Measurements from ENCODE around the gene AKAP8L. TPM values are rescaled to one million over a fixed set of nuclear protein-coding genes. Genes with fewer than 3 reads are reported as not detected.

The AKAP8L gene
- total and polyA plus RNA-seq, 4 experiments from 2014 or later = 31.4 to 182 (median 119) TPM

- H3K36me3 Mint-ChIP-seq = peaks cover 19 to 24% of the 10 kb centered on the region in 2 donors
- H3K4me1 Mint-ChIP-seq = peaks cover 8 to 27% (median 20%) of the 10 kb centered on the region in 4 donors
- CTCF ChIA-PET (ENCODE audit: partially characterized antibody) = interaction anchor here (4.2 kb wide), 1 partner anchor 30 kb away, joined by 17 read pairs; the partner anchor contains the start of gene AKAP8L
- DNase-seq = no peak
- H3K4me3 Mint-ChIP-seq = peak overlapping the region; percentile 60 to 80 (median 78)
- H3K27me3 ChIP-seq (ENCODE audit: insufficient read depth, low read length) = no peaks in the 10 kb centered on the region
- H3K36me3 ChIP-seq (ENCODE audit: insufficient read depth, low read length) = peaks cover 13% of the 10 kb centered on the region
- H3K9me3 ChIP-seq (ENCODE audit: control insufficient read depth in 1 of 2, low read length in 2 of 2) = no peaks in the 10 kb centered on the region
- H3K4me1 ChIP-seq (ENCODE audit: insufficient read depth, low read length) = peaks cover 20% of the 10 kb centered on the region
- POLR2A ChIA-PET (ENCODE audit: partially characterized antibody) = interaction anchor here (0.6 to 9.0 kb wide), 10 partner anchors 16 to 107 kb away, joined by 3 to 180 read pairs (median 12); partner anchors contain the start of genes AKAP8, AKAP8L and RASAL3
- intact Hi-C loops (cut with micrococcal nuclease) = no loop called here
- no peaks in the 10 kb centered on the region for H3K27me3 Mint-ChIP-seq
- peaks cover 0 to 2% (median 0%) of the 10 kb centered on the region in 8 donors for H3K9me3 Mint-ChIP-seq
- H3K27ac Mint-ChIP-seq = peak overlapping the region; percentile 56 to 90 (median 85)
- peak overlapping the region; percentile 41 for H3K27ac ChIP-seq (ENCODE audit: low read depth, low read length)
- peak overlapping the region in 1 of 2 donors; percentile 63 for H3K4me3 ChIP-seq (ENCODE audit: low read length in 2 of 2)
These were observed 30.2 kb upstream of the AKAP8L start for GRCh38 chr19:15448778-15449619.

GRCh38 chr19:15448044-15448777 lies 29.4 kb upstream of the AKAP8L start:
- intact Hi-C loops (cut with micrococcal nuclease) = no loop called here
- Histone ChIP-seq H3K36me3 (ENCODE audit: insufficient read depth, low read length) (peaks cover 5% of the 10 kb centered on the region), H3K4me1 (ENCODE audit: insufficient read depth, low read length) (peaks cover 16% of the 10 kb centered on the region), H3K27ac (ENCODE audit: low read depth, low read length) (no peak overlapping the region), H3K27me3 (ENCODE audit: insufficient read depth, low read length) (no peaks in the 10 kb centered on the region), H3K9me3 (ENCODE audit: control insufficient read depth in 1 of 2, low read length in 2 of 2) (no peaks in the 10 kb centered on the region), H3K4me3 (ENCODE audit: low read length in 2 of 2) (no peak overlapping the region)
- H3K4me3 Mint-ChIP-seq = peak overlapping the region; percentile 60 to 80 (median 78)
- peaks cover 12 to 16% of the 10 kb centered on the region in 2 donors for H3K36me3 Mint-ChIP-seq
- CTCF ChIA-PET (ENCODE audit: partially characterized antibody) = interaction anchor here (4.2 kb wide), 1 partner anchor 29 kb away, joined by 17 read pairs; the partner anchor contains the start of gene AKAP8L
- POLR2A ChIA-PET (ENCODE audit: partially characterized antibody) = interaction anchor here (0.6 to 9.0 kb wide), 7 partner anchors 10 to 69 kb away, joined by 3 to 180 read pairs (median 3); partner anchors contain the start of gene RASAL3
- peaks cover 0 to 2% (median 0%) of the 10 kb centered on the region in 8 donors for H3K9me3 Mint-ChIP-seq
- H3K27me3 Mint-ChIP-seq = no peaks in the 10 kb centered on the region
- peak overlapping the region; percentile 56 to 90 (median 85) for H3K27ac Mint-ChIP-seq
- peaks cover 9 to 21% (median 19%) of the 10 kb centered on the region in 4 donors for H3K4me1 Mint-ChIP-seq
- no peak for DNase-seq

- Histone ChIP-seq H3K9me3 (ENCODE audit: control insufficient read depth in 1 of 2, low read length in 2 of 2) (no peaks in the 10 kb centered on the region), H3K4me3 (ENCODE audit: low read length in 2 of 2) (no peak overlapping the region), H3K36me3 (ENCODE audit: insufficient read depth, low read length) (no peaks in the 10 kb centered on the region), H3K4me1 (ENCODE audit: insufficient read depth, low read length) (peaks cover 16% of the 10 kb centered on the region), H3K27ac (ENCODE audit: low read depth, low read length) (no peak overlapping the region), H3K27me3 (ENCODE audit: insufficient read depth, low read length) (no peaks in the 10 kb centered on the region)
- POLR2A ChIA-PET (ENCODE audit: partially characterized antibody) = interaction anchor here (1.2 to 9.0 kb wide), 3 partner anchors 11 to 18 kb away, joined by 3 to 180 read pairs (median 8); partner anchors contain the start of gene RASAL3
- intact Hi-C loops (cut with micrococcal nuclease) = no loop called here
- no peak for DNase-seq
- H3K9me3 Mint-ChIP-seq = peaks cover 0 to 2% (median 0%) of the 10 kb centered on the region in 8 donors
- peak overlapping the region in 5 of 7 donors; percentile 44 to 89 (median 85) for H3K27ac Mint-ChIP-seq
- peaks cover 9 to 21% (median 19%) of the 10 kb centered on the region in 4 donors for H3K4me1 Mint-ChIP-seq
- H3K27me3 Mint-ChIP-seq = no peaks in the 10 kb centered on the region
- peaks cover 11 to 14% of the 10 kb centered on the region in 2 donors for H3K36me3 Mint-ChIP-seq
- H3K4me3 Mint-ChIP-seq = peak overlapping the region in 3 of 8 donors; percentile 21 to 49 (median 29)
- CTCF ChIA-PET (ENCODE audit: partially characterized antibody) = interaction anchor here (1.0 to 4.2 kb wide), 2 partner anchors 11 to 28 kb away, joined by 3 to 17 read pairs; partner anchors contain the start of gene AKAP8L
These were observed 28.3 kb upstream of the AKAP8L start for GRCh38 chr19:15447057-15447456.

GRCh38 chr19:15445807-15446376 lies 27.1 kb upstream of the AKAP8L start:
- ChIA-PET POLR2A (ENCODE audit: partially characterized antibody) (no interaction called here), CTCF (ENCODE audit: partially characterized antibody) (no interaction called here)
- Mint-ChIP-seq H3K27ac (peak overlapping the region in 2 of 7 donors; percentile 3 to 16), H3K36me3 (peaks cover 4 to 6% of the 10 kb centered on the region in 2 donors), H3K4me3 (no peak overlapping the region), H3K9me3 (peaks cover 0 to 2% (median 0%) of the 10 kb centered on the region in 8 donors), H3K4me1 (peaks cover 9 to 14% (median 14%) of the 10 kb centered on the region in 4 donors), H3K27me3 (no peaks in the 10 kb centered on the region)
- DNase-seq = no peak
- Histone ChIP-seq H3K27ac (ENCODE audit: low read depth, low read length) (no peak overlapping the region), H3K4me3 (ENCODE audit: low read length in 2 of 2) (no peak overlapping the region), H3K36me3 (ENCODE audit: insufficient read depth, low read length) (no peaks in the 10 kb centered on the region), H3K9me3 (ENCODE audit: control insufficient read depth in 1 of 2, low read length in 2 of 2) (no peaks in the 10 kb centered on the region), H3K4me1 (ENCODE audit: insufficient read depth, low read length) (peaks cover 13% of the 10 kb centered on the region), H3K27me3 (ENCODE audit: insufficient read depth, low read length) (no peaks in the 10 kb centered on the region)
- intact Hi-C loops (cut with micrococcal nuclease) = no loop called here

- H3K27me3 ChIP-seq (ENCODE audit: insufficient read depth, low read length) = no peaks in the 10 kb centered on the region
- Mint-ChIP-seq H3K9me3 (peaks cover 0 to under 1% (median 0%) of the 10 kb centered on the region in 8 donors), H3K4me3 (no peak overlapping the region), H3K36me3 (peaks cover under 1 to 4% of the 10 kb centered on the region in 2 donors), H3K27me3 (no peaks in the 10 kb centered on the region), H3K27ac (peak overlapping the region in 1 of 7 donors; percentile 16), H3K4me1 (peaks cover 4 to 10% (median 7%) of the 10 kb centered on the region in 4 donors)
- no peaks in the 10 kb centered on the region for H3K36me3 ChIP-seq (ENCODE audit: insufficient read depth, low read length)
- no peak overlapping the region for H3K27ac ChIP-seq (ENCODE audit: low read depth, low read length)
- no peak for DNase-seq
- H3K9me3 ChIP-seq (ENCODE audit: control insufficient read depth in 1 of 2, low read length in 2 of 2) = no peaks in the 10 kb centered on the region
- intact Hi-C loops (cut with micrococcal nuclease) = no loop called here
- ChIA-PET CTCF (ENCODE audit: partially characterized antibody) (no interaction called here), POLR2A (ENCODE audit: partially characterized antibody) (no interaction called here)
- peaks cover 9% of the 10 kb centered on the region for H3K4me1 ChIP-seq (ENCODE audit: insufficient read depth, low read length)
- H3K4me3 ChIP-seq (ENCODE audit: low read length in 2 of 2) = no peak overlapping the region
These were observed 26.4 kb upstream of the AKAP8L start for GRCh38 chr19:15445227-15445605.

GRCh38 chr19:15444505-15445226 lies 25.9 kb upstream of the AKAP8L start:
- ChIA-PET POLR2A (ENCODE audit: partially characterized antibody) (no interaction called here), CTCF (ENCODE audit: partially characterized antibody) (no interaction called here)
- no peak overlapping the region for H3K4me3 Mint-ChIP-seq

More at GRCh38 chr19:15444505-15445226, 25.9 kb upstream of the AKAP8L start:
- H3K27me3 ChIP-seq (ENCODE audit: insufficient read depth, low read length) = no peaks in the 10 kb centered on the region
- H3K9me3 ChIP-seq (ENCODE audit: control insufficient read depth in 1 of 2, low read length in 2 of 2) = no peaks in the 10 kb centered on the region
- peaks cover 6% of the 10 kb centered on the region for H3K4me1 ChIP-seq (ENCODE audit: insufficient read depth, low read length)
- Mint-ChIP-seq H3K36me3 (peaks cover 0 to 4% of the 10 kb centered on the region in 2 donors), H3K9me3 (no peaks in the 10 kb centered on the region), H3K4me1 (peaks cover 4 to 8% (median 6%) of the 10 kb centered on the region in 4 donors), H3K27me3 (no peaks in the 10 kb centered on the region), H3K27ac (no peak overlapping the region)
- H3K36me3 ChIP-seq (ENCODE audit: insufficient read depth, low read length) = no peaks in the 10 kb centered on the region
- DNase-seq = no peak
- intact Hi-C loops (cut with micrococcal nuclease) = no loop called here
- H3K27ac ChIP-seq (ENCODE audit: low read depth, low read length) = no peak overlapping the region
- no peak overlapping the region for H3K4me3 ChIP-seq (ENCODE audit: low read length in 2 of 2)

All from CD4-positive, alpha-beta memory T cell (primary cell).